Pancreas (tissue), 10 donors: Measurements from ENCODE around the gene SOS1. TPM values are rescaled to one million over a fixed set of nuclear protein-coding genes. Genes with fewer than 3 reads are reported as not detected.

Experiments
- ATAC-seq, 4 donors: fragments of 200-7000 bp; cut with Tn5 transposase; one replicate each; pipeline versions ENCODE4 v1.8.0 to v1.9.1; 2020; ENCODE audit warnings: mild to moderate bottlenecking in 4 of 4, moderate library complexity in 4 of 4
- DNase-seq, 6 donors: peaks; one replicate each; pipeline ENCODE4 v3.0.0-alpha.2; 2020
- FAIRE-seq: peaks from 2 replicates; lab custom pipeline; 2012; peaks lifted over from hg19 to GRCh38; lab: Jason Lieb, UNC
- H3K27ac ChIP-seq, 4 donors: fragments of 200-600 bp; sonication (generic); 1 replicate in 3 of 4; 2 replicates in 1 of 4; pipeline versions ENCODE4 v1.5.0 to v1.8.0; 2020
- H3K27me3 ChIP-seq, 4 donors: fragments of 200-600 bp; one replicate each; pipeline ENCODE4 v1.8.0; 2021
- H3K36me3 ChIP-seq, 3 donors: fragments of 200-600 bp; sonication (generic) in 1 of 3; one replicate each; pipeline versions ENCODE4 v1.5.0 to v1.8.0; 2020 to 2021
- H3K4me1 ChIP-seq, 3 donors: fragments of 200-600 bp; one replicate each; pipeline ENCODE4 v1.8.0; 2021
- H3K4me3 ChIP-seq, 4 donors: fragments of 200-600 bp; sonication (generic) in 2 of 4; one replicate each; pipeline versions ENCODE4 v1.5.0 to v1.8.0; 2020 to 2021
- H3K9me3 ChIP-seq, 4 donors: fragments of 200-600 bp; one replicate each; pipeline ENCODE4 v1.8.0; 2021
- WGBS, 2 donors: extraction: QIAGEN DNeasy Blood & Tissue Kit; methylation state at CpG; one replicate each; pipeline ENCODE4 v1.1.7; 2013; 5-methylcytosine and 5-hydroxymethylcytosine counted together
- intact Hi-C, 3 donors: fragments of 100-400 bp; cut with DNase I; formaldehyde crosslinking; loops; one replicate each; pipeline versions ENCODE4 v1.11.1 to v1.14.2; 2022
- polyA plus RNA-seq, 2 donors: library from polyadenylated mRNA; stranded (reverse); fragments of 200-250 nt; gene quantifications; one replicate each; pipeline ENCODE4 v1.2.3, GENCODE V29; 2013
- total RNA-seq, 6 donors: library from RNA; stranded (reverse); fragmentation: NEBNext Ultra II Directional in 4 of 6; extraction: Animal tissue kit (Norgen Biotek cat#: 25700) in 4 of 6; gene quantifications; one replicate each; pipeline versions ENCODE4 v1.2.1 to v1.2.4, GENCODE V29; 2021 to 2023
- TF ChIP-seq, protein P1 (sequence below), 4 donors: fragments of 200-600 bp; sonication (generic) in 3 of 4; IDR thresholded peaks; one replicate each; pipeline versions ENCODE4 v1.5.0 to v1.8.0; 2021; ENCODE audit warnings: antibody characterized with exemption in 4 of 4
- donor health status: healthy with polysubstance abuse.
- donor health status: DM: no; HTN: no; CAD: no; lungs with moderate emphysema.
- donor health status: DM: no; HTN: no; CAD: no.
- donor health status: control.
- donor health status: control.
- donor health status: Bipolar disorder and iron deficiency.
- donor health status: DM: yes; HTN: yes; CAD: no.
- donor health status: DM: no; HTN: no; CAD: no.
- donor health status: DM: no; HTN: no; CAD: no.
- donor health status: DM: yes; HTN: yes; CAD: no.

SOS1 gene
- total and polyA plus RNA-seq, 8 donors: 3.2 to 22.6 (median 10.1) TPM

GRCh38 chr2:39033980-39034379 lies 86.9 kb downstream of the SOS1 start:
- DNase-seq (no peak), FAIRE-seq (no peak), ATAC-seq (no peak)
- Histone ChIP-seq H3K27me3 (no peaks in the 10 kb centered on the region), H3K4me3 (no peak overlapping the region), H3K4me1 (no peaks in the 10 kb centered on the region), H3K27ac (no peak overlapping the region), H3K36me3 (peaks cover 0 to 4% (median 0%) of the 10 kb centered on the region in 3 donors), H3K9me3 (no peaks in the 10 kb centered on the region)
- TF ChIP-seq, protein P1, sequence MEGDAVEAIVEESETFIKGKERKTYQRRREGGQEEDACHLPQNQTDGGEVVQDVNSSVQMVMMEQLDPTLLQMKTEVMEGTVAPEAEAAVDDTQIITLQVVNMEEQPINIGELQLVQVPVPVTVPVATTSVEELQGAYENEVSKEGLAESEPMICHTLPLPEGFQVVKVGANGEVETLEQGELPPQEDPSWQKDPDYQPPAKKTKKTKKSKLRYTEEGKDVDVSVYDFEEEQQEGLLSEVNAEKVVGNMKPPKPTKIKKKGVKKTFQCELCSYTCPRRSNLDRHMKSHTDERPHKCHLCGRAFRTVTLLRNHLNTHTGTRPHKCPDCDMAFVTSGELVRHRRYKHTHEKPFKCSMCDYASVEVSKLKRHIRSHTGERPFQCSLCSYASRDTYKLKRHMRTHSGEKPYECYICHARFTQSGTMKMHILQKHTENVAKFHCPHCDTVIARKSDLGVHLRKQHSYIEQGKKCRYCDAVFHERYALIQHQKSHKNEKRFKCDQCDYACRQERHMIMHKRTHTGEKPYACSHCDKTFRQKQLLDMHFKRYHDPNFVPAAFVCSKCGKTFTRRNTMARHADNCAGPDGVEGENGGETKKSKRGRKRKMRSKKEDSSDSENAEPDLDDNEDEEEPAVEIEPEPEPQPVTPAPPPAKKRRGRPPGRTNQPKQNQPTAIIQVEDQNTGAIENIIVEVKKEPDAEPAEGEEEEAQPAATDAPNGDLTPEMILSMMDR (IDR thresholded peaks at IDR 0.05): no peak
- intact Hi-C loops: no loop called here

DNA sequence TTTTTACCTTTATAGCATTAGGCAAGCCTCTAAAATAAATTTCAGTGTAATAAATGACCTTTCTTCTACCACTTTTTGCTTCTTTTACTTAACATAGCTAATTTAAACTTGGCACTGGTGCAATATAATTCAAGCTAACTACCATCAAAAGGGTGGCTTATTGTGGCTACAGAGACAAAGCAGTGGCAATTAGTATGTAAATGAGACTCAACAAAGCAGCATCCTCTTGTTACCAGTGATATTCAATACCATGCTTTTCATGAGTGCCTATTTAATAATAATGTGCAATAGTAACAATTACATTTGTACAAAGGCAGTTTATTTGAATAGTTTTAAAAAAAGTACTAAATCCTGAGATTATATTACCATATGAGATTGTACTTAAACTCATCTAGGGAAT lies 93.4 kb downstream of the SOS1 start:
- H3K27ac ChIP-seq: no peak overlapping the region
- FAIRE-seq (no peak), ATAC-seq (no peak), DNase-seq (no peak)
- H3K36me3 ChIP-seq: peaks cover 0 to 19% (median 5%) of the 10 kb centered on the region in 3 donors
- H3K4me3 ChIP-seq: no peak overlapping the region
- intact Hi-C loops: no loop called here
- H3K4me1 ChIP-seq: no peaks in the 10 kb centered on the region
- TF ChIP-seq, protein P1 (IDR thresholded peaks at IDR 0.05): no peak
- no peaks in the 10 kb centered on the region for H3K9me3 ChIP-seq
- no peaks in the 10 kb centered on the region for H3K27me3 ChIP-seq

DNA sequence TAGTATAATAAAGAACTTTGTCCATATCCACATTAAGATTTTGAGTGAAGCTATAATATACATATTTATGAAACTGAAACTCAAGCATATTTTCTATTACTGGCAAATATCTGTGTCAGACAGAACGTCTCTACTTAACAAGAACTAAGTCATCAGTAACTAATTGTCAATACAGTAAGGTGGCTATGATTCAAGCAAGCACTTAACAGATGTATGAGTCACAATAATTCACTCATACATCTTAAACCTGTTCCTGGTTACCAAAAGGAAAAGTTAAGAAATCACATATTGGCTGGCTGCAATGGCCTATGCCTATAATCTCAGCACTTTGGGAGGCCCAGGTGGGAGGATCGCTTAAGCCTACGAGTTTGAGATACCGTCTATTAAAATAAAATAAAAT lies 96.0 kb downstream of the SOS1 start:
- 88 to 93% methylated on average over 4 of the region's 4 CpGs for WGBS, 2 donors
- no peak for DNase-seq
- intact Hi-C loops: no loop called here
- Histone ChIP-seq H3K4me1 (no peaks in the 10 kb centered on the region), H3K27ac (no peak overlapping the region), H3K27me3 (no peaks in the 10 kb centered on the region), H3K4me3 (no peak overlapping the region), H3K9me3 (no peaks in the 10 kb centered on the region), H3K36me3 (peaks cover 0 to 20% (median 6%) of the 10 kb centered on the region in 3 donors)
- FAIRE-seq: no peak
- TF ChIP-seq, protein P1 (IDR thresholded peaks at IDR 0.05): no peak
- peak in 1 of 4 donors; percentile 40 for ATAC-seq

DNA sequence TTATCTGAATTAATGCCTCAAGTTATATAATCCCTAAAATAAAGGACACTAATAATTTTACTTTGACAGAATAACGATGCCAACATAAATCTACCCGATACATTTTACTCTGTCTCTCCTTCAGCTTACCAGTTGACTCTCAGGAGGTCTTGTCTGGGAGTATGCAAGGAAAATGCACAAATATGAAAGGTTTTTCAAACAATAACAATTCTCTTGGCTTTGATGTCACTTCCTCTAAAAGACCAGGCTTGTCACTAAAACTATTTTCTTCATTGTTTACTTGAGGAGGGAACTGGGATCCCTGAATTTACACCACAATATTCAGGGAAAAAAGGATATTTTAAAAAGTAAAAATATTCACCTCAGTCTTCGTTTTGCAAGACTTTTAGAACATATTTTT lies 97.2 kb downstream of the SOS1 start:
- TF ChIP-seq, protein P1 (IDR thresholded peaks at IDR 0.05): no peak
- no peaks in the 10 kb centered on the region for H3K4me1 ChIP-seq
- no peaks in the 10 kb centered on the region for H3K9me3 ChIP-seq
- 79 to 86% methylated on average over 3 of the region's 3 CpGs for WGBS, 2 donors
- no peak overlapping the region for H3K4me3 ChIP-seq
- FAIRE-seq (no peak), DNase-seq (no peak), ATAC-seq (no peak)
- H3K27me3 ChIP-seq: no peaks in the 10 kb centered on the region
- H3K27ac ChIP-seq: no peak overlapping the region
- intact Hi-C loops: no loop called here
- H3K36me3 ChIP-seq: peaks cover 0 to 20% (median 6%) of the 10 kb centered on the region in 3 donors

DNA sequence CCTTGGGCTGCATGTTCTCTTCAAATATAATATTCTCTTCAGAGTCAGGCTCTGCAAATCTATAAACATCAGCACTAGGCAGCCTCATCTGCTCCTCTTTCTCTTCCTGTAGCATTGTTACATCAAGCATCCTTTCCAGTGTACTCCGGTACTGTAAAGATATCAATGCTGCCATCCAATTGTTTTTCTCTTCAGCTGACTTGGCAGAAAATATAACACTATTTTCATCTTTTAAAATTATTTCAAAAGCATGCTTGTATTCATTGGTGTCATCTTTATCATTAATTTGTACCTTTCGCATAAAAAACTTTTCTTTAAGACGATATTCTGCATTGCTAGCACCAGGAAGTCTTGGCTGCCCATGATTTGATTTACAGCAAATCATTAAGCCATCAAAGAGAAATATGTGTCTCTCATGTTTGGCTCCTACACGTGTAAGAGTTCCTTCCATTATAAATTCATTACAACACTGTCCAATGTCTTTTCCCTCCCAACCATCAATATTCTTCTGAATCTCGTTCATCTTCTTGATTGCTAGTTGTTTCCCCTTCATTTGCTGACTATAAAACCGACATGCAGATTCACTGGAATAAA lies 98.1 kb downstream of the SOS1 start:
- Histone ChIP-seq H3K27me3 (no peaks in the 10 kb centered on the region), H3K4me1 (peaks cover 0 to under 1% (median 0%) of the 10 kb centered on the region in 3 donors), H3K36me3 (peaks cover 0 to 17% (median 6%) of the 10 kb centered on the region in 3 donors), H3K4me3 (no peak overlapping the region), H3K9me3 (no peaks in the 10 kb centered on the region), H3K27ac (no peak overlapping the region)
- DNase-seq: no peak
- ATAC-seq: no peak
- intact Hi-C loops: no loop called here
- TF ChIP-seq, protein P1 (IDR thresholded peaks at IDR 0.05): no peak
- WGBS, 2 donors: 81 to 85% methylated on average over 6 of the region's 6 CpGs
- no peak for FAIRE-seq
